ENCODE measurements around the gene VCL.

GRCh38 chr10:73954737-73955136, 43.2 kb upstream of the VCL start:
- TF ChIP-seq, protein P1, sequence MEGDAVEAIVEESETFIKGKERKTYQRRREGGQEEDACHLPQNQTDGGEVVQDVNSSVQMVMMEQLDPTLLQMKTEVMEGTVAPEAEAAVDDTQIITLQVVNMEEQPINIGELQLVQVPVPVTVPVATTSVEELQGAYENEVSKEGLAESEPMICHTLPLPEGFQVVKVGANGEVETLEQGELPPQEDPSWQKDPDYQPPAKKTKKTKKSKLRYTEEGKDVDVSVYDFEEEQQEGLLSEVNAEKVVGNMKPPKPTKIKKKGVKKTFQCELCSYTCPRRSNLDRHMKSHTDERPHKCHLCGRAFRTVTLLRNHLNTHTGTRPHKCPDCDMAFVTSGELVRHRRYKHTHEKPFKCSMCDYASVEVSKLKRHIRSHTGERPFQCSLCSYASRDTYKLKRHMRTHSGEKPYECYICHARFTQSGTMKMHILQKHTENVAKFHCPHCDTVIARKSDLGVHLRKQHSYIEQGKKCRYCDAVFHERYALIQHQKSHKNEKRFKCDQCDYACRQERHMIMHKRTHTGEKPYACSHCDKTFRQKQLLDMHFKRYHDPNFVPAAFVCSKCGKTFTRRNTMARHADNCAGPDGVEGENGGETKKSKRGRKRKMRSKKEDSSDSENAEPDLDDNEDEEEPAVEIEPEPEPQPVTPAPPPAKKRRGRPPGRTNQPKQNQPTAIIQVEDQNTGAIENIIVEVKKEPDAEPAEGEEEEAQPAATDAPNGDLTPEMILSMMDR (IDR thresholded peaks at IDR 0.05; ENCODE audit: low read depth, low read length) = no peak
- TF ChIP-seq, protein P2, sequence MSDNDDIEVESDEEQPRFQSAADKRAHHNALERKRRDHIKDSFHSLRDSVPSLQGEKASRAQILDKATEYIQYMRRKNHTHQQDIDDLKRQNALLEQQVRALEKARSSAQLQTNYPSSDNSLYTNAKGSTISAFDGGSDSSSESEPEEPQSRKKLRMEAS (IDR thresholded peaks at IDR 0.05; ENCODE audit: low read depth, low read length) = no peak
- no peak for TF ChIP-seq POLR2A (IDR thresholded peaks at IDR 0.05; ENCODE audit: extremely low read depth, insufficient read length)
